HG03378 (cell line): ENCODE results near the gene OR2A25.

Source experiments
- ATAC-seq: cut with Tn5 transposase; IDR thresholded peaks from one replicate; pipeline ENCODE4 v1.9.1; 2021; ENCODE audit warnings: mild to moderate bottlenecking, moderate library complexity; ENCODE audit not compliant: unreplicated experiment

OR2A25 gene

GRCh38 chr7:144069953-144070352, 342 bp downstream of the OR2A25 start:
- no peak for ATAC-seq

GRCh38 chr7:144074374-144074773, 4.8 kb downstream of the OR2A25 start:
- no peak for ATAC-seq

- no peak for ATAC-seq
These were observed 16.4 kb downstream of the OR2A25 start, which contains the start of gene OR2A12 for GRCh38 chr7:144085978-144086377. Gene OR2A12, plus strand, starts transcription at chr7:144086278. Its CDS starts 8,830 bp downstream, at chr7:144095108.

GRCh38 chr7:144086730-144087129, 17.1 kb downstream of the OR2A25 start:
- ATAC-seq: no peak

GRCh38 chr7:144087230-144087629, 17.6 kb downstream of the OR2A25 start:
- ATAC-seq: no peak

GRCh38 chr7:144090667-144091066, 21.1 kb downstream of the OR2A25 start:
- no peak for ATAC-seq

- no peak for ATAC-seq
These were observed 29.2 kb downstream of the OR2A25 start for GRCh38 chr7:144098776-144099175.

GRCh38 chr7:144100607-144101006, 31.0 kb downstream of the OR2A25 start:
- ATAC-seq: no peak

- no peak for ATAC-seq
These were observed 32.4 kb downstream of the OR2A25 start for GRCh38 chr7:144102041-144102440.

GRCh38 chr7:144105211-144105610, 35.6 kb downstream of the OR2A25 start:
- ATAC-seq: no peak

- ATAC-seq: no peak
These were observed 39.7 kb downstream of the OR2A25 start, which contains the start of gene OR2A2 for GRCh38 chr7:144109283-144109682. Gene OR2A2, plus strand, starts transcription at chr7:144109583. Its CDS starts 0 bp downstream, at chr7:144109583.

- ATAC-seq: no peak
These were observed 40.7 kb downstream of the OR2A25 start for GRCh38 chr7:144110272-144110671.

GRCh38 chr7:144113651-144114050, 44.0 kb downstream of the OR2A25 start:
- ATAC-seq: no peak

GRCh38 chr7:144118341-144118740, 48.7 kb downstream of the OR2A25 start:
- ATAC-seq: no peak

GRCh38 chr7:144122876-144123275, 53.3 kb downstream of the OR2A25 start, which contains the start of gene OR2A14:
Gene OR2A14, plus strand, starts transcription at chr7:144123176. Its CDS starts 5,937 bp downstream, at chr7:144129113.
- no peak for ATAC-seq
